Duodenal mucosa (tissue), 2 donors: Measurements from ENCODE around the gene DLGAP4.
"Not testable (repeated sequence)": the region's sequence is repeated elsewhere in the genome, so short reads cannot be mapped to it uniquely, and the experiment has no call there.

Source experiments
- H3K27ac ChIP-seq: one replicate; pipeline ENCODE4 v1.7.0; 2013; ENCODE audit warnings: low read depth, low read length
- H3K27me3 ChIP-seq, 2 donors: one replicate each; pipeline ENCODE4 v1.7.0; 2013; ENCODE audit warnings: low read length in 2 of 2, control low read depth in 1 of 2; ENCODE audit not compliant: insufficient read depth in 2 of 2, control insufficient read depth in 1 of 2
- H3K36me3 ChIP-seq, 2 donors: one replicate each; pipeline ENCODE4 v1.7.0; 2013; ENCODE audit warnings: low read length in 2 of 2, control low read depth in 1 of 2; ENCODE audit not compliant: insufficient read depth in 2 of 2, control insufficient read depth in 1 of 2
- H3K4me1 ChIP-seq, 2 donors: one replicate each; pipeline ENCODE4 v1.7.0; 2013; ENCODE audit warnings: low read length in 2 of 2, control low read depth in 1 of 2; ENCODE audit not compliant: insufficient read depth in 2 of 2, control insufficient read depth in 1 of 2
- H3K4me3 ChIP-seq, 2 donors: one replicate each; pipeline ENCODE4 v1.7.0; 2013; ENCODE audit warnings: low read length in 2 of 2, low read depth in 1 of 2
- H3K9ac ChIP-seq, 2 donors: one replicate each; pipeline ENCODE4 v1.7.0; 2013; ENCODE audit warnings: low read length in 2 of 2, low read depth in 1 of 2
- H3K9me3 ChIP-seq, 2 donors: one replicate each; pipeline ENCODE4 v1.7.0; 2013; ENCODE audit warnings: low read length in 2 of 2, control low read depth in 1 of 2; ENCODE audit not compliant: control insufficient read depth in 1 of 2

Gene DLGAP4

GRCh38 chr20:36519944-36520343 lies 213.8 kb downstream of the DLGAP4 start:
- Histone ChIP-seq H3K4me1 (no peaks in the 10 kb centered on the region), H3K9ac (no peak overlapping the region), H3K36me3 (peaks cover 14 to 38% of the 10 kb centered on the region in 2 donors), H3K27ac (no peak overlapping the region), H3K9me3 (no peaks in the 10 kb centered on the region), H3K4me3 (no peak overlapping the region), H3K27me3 (no peaks in the 10 kb centered on the region)

- no peak overlapping the region for H3K4me3 ChIP-seq
- H3K4me1 ChIP-seq = no peaks in the 10 kb centered on the region
- H3K27me3 ChIP-seq = no peaks in the 10 kb centered on the region
- H3K9ac ChIP-seq = no peak overlapping the region
- no peaks in the 10 kb centered on the region for H3K9me3 ChIP-seq
- H3K36me3 ChIP-seq = peaks cover 12 to 45% of the 10 kb centered on the region in 2 donors
- no peak overlapping the region for H3K27ac ChIP-seq
These were observed 215.4 kb downstream of the DLGAP4 start for GRCh38 chr20:36521526-36521925.

GRCh38 chr20:36522412-36522811 lies 216.3 kb downstream of the DLGAP4 start:
- H3K36me3 ChIP-seq = peaks cover 16 to 52% of the 10 kb centered on the region in 2 donors
- not testable (repeated sequence) for H3K27me3 ChIP-seq, H3K4me1 ChIP-seq, H3K27ac ChIP-seq, H3K9ac ChIP-seq, H3K9me3 ChIP-seq, H3K4me3 ChIP-seq

GRCh38 chr20:36523341-36523740 lies 217.2 kb downstream of the DLGAP4 start:
- Histone ChIP-seq H3K27me3 (no peaks in the 10 kb centered on the region), H3K4me1 (no peaks in the 10 kb centered on the region), H3K9me3 (no peaks in the 10 kb centered on the region), H3K27ac (no peak overlapping the region), H3K9ac (no peak overlapping the region), H3K4me3 (no peak overlapping the region), H3K36me3 (peaks cover 19 to 55% of the 10 kb centered on the region in 2 donors)

GRCh38 chr20:36525620-36526365 lies 219.7 kb downstream of the DLGAP4 start:
- peaks cover 19 to 45% of the 10 kb centered on the region in 2 donors for H3K36me3 ChIP-seq

DNA sequence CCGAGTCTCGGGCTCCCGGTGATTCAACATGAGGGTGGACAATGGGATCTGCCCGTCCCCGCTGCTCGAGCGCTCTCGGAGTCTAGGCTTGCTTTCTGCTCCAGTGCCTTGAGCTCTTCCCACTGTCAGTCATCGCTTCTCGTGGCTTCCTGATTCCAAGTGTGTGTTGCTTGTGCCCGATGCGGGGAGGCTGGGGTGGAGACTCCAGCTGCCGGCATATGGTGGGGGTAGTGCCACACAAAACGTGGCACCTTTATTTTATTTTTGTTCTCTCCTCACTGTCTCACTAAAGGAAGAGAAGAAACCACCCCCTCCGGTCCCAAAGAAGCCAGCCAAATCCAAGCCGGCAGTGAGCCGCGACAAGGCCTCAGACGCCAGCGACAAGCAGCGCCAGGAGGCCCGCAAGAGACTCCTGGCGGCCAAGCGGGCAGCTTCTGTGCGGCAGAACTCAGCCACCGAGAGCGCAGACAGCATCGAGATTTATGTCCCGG lies 220.4 kb downstream of the DLGAP4 start:
- Histone ChIP-seq H3K4me1 (no peaks in the 10 kb centered on the region), H3K9ac (no peak overlapping the region), H3K9me3 (no peaks in the 10 kb centered on the region), H3K27ac (no peak overlapping the region), H3K27me3 (no peaks in the 10 kb centered on the region), H3K4me3 (no peak overlapping the region), H3K36me3 (peaks cover 19 to 45% of the 10 kb centered on the region in 2 donors)

More at GRCh38 chr20:36525620-36526365, 219.7 kb downstream of the DLGAP4 start:
- no peaks in the 10 kb centered on the region for H3K4me1 ChIP-seq
- H3K27ac ChIP-seq = no peak overlapping the region
- H3K27me3 ChIP-seq = no peaks in the 10 kb centered on the region
- H3K9me3 ChIP-seq = no peaks in the 10 kb centered on the region
- H3K9ac ChIP-seq = no peak overlapping the region
- H3K4me3 ChIP-seq = no peak overlapping the region

DNA sequence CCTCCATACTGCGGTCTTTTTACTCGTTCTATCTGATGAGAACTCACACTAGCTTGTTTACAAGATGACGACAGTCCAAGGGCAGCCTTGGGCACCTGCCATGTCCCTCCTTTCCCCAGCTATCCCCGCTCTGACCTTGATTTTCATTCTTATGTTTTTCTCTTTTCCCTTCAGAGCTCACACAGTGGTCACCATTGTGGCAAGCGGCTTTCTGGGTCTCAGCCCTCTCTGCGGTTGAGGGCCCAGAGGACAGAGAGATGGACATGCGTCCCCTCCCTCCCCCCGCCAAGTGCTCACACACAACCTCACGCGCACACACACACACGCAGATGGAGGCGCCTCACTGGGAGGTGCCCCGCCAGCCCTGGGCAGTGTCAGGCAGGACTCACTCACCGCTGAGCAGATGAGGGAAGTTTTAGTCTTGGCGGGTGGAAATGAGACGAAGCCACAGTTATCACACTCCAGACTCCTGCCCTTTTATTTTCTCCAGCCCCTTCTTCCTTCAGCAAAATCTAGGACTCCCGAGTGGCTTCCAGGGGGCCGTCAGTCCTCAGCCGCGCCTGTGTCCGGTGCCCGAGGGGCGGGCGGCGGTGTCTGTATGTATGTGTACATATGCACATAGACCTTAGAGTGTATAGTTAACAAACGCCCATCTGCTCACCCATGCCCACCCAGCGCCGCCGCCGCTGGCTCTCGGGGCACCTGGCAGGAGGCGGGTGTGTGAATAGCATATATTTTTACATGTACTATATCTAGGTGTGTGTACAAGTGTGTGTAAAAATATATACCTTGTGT lies 221.4 kb downstream of the DLGAP4 start:
- no peaks in the 10 kb centered on the region for H3K9me3 ChIP-seq
- no peak overlapping the region for H3K9ac ChIP-seq
- H3K36me3 ChIP-seq = peaks cover 19 to 39% of the 10 kb centered on the region in 2 donors
- H3K4me1 ChIP-seq = no peaks in the 10 kb centered on the region
- H3K27me3 ChIP-seq = no peaks in the 10 kb centered on the region
- no peak overlapping the region for H3K4me3 ChIP-seq
- H3K27ac ChIP-seq = no peak overlapping the region

GRCh38 chr20:36528176-36528874 lies 222.2 kb downstream of the DLGAP4 start:
- H3K4me1 ChIP-seq = no peaks in the 10 kb centered on the region
- H3K36me3 ChIP-seq = peaks cover 19 to 33% of the 10 kb centered on the region in 2 donors
- H3K27me3 ChIP-seq = no peaks in the 10 kb centered on the region
- H3K9ac ChIP-seq = no peak overlapping the region
- no peak overlapping the region for H3K27ac ChIP-seq
- H3K4me3 ChIP-seq = no peak overlapping the region
- H3K9me3 ChIP-seq = no peaks in the 10 kb centered on the region

GRCh38 chr20:36528875-36529417 lies 222.8 kb downstream of the DLGAP4 start:
- no peaks in the 10 kb centered on the region for H3K27me3 ChIP-seq
- no peaks in the 10 kb centered on the region for H3K4me1 ChIP-seq
- no peaks in the 10 kb centered on the region for H3K9me3 ChIP-seq
- H3K36me3 ChIP-seq = peaks cover 17 to 30% of the 10 kb centered on the region in 2 donors
- H3K4me3 ChIP-seq = no peak overlapping the region
- H3K27ac ChIP-seq = no peak overlapping the region
- no peak overlapping the region for H3K9ac ChIP-seq
